HCEC 1CT (cell line): ENCODE measurements around the gene ANKRD9.
"Not testable (repeated sequence)": the region's sequence is repeated elsewhere in the genome, so short reads cannot be mapped to it uniquely, and the experiment has no call there.

Experiments used
- DNase-seq: peaks from one replicate; pipeline ENCODE4 v3.0.0-alpha.2; 2017

The ANKRD9 gene

DNA sequence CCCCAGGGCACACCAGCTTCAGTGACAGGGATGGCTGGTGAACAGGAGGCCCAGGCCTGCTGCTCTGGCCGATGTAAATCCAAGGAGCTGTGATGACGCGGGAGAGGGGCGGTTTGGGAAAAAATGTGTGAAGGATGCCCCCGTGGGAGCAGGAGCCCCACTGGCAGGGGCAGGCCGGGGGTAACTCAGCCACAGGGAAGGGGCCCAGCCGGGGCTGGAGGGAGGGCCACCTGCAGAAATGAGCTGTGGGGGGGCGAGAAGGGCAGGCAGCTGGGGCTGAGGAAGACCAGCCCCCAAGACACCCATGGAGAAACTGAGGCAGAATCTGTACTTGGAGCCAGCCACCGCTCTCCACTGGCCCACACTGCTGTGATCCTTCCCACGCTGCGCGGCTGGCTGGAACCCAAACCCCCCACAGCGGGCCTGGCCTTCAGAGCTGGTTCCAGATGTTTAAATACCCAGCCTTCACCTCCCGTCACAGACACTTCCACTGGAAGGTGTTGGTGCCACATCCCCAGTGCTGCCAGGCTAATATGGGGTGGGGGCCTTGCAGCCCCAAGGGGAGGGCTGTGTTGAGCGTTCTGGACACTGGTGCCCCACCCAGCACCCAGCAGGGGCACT, 28.5 kb upstream of the ANKRD9 start:
- no peak for DNase-seq

DNA sequence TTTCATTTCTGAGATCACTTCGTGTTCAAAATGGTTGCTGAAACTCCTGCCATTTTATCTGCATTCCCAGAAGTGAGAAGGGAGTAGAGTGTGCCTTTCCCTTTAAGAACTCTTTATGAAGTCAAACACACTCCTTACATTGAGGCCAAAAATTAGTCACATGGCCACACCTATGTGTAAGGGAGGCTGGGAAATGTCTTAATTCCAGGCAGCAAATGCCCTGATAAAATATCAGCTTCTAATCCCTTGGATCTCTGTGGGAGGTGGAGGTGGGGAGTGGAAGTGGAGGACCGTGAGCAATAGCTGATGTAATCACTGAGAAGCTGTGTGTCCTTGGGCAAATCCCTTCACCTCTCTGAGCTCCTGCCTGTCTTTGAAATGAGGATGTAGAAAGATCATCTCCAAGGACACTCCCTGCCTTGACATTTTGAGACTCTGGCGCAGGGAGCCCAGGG, 22.7 kb upstream of the ANKRD9 start:
- DNase-seq, result peak; percentile 15

DNA sequence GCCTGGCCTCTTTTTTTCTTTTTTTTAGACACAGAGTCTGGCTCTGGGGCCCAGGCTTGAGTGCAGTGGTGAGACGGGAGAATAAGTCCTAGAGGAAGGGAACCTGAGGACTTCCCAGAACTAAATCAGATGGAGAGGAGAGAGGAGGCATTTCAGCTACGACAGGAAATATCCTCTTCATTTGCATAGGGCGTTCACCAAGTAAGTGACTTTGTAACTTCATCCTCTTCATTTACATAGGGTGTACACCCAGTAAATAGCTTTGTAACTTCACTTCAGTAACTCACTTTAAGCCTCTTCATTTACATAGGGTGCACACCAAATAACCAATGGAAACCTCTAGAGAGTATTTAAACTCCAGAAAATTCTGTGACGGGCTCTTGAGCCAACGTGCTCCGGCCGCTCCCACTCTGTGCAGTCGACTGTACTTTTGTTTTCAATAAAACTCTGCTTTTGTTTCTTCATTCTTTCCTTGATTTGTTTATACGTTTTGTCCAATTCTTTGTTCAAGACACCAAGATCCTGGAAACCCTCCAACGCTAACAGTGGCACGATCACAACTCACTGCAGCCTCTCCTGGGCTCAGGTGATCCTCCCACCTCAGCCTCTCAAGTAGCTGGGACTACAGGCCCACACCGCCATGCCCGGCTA, 21.4 kb upstream of the ANKRD9 start:
- no peak for DNase-seq

DNA sequence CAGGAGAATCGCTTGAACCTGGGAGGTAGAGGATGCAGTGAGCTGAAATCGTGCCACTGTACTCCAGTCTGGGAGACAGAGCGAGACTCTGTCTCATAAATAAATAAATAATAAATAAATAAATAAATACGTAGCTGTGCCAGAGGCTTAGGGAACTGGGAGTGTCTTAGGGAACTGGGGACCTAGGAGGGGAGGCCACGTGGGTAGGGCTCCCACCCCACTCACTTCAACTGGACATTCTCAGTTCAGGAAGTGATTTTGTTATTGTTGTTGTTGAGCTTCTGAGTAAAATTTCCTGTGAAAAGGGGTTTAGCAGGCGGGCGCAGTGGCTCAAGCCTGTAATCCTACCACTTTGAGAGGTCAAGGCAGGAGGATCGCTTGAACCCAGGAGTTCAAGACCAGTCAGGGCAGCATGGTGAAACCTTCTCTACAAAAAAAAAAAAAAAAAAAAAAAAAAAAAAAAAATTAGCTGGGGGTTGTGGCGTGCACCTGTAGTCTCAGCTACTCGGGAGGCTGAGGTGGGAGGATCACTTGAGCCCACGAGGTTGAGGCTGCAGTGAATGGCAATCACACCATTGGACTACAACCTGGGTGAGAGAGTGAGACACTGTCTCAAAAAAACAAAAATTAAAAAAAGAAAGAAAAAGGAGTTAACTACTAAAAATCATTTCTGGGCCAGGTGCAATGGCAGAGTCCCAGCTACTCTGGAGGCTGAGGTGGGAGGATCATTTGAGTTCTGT, 19.0 kb upstream of the ANKRD9 start:
- DNase-seq, result no peak

DNA sequence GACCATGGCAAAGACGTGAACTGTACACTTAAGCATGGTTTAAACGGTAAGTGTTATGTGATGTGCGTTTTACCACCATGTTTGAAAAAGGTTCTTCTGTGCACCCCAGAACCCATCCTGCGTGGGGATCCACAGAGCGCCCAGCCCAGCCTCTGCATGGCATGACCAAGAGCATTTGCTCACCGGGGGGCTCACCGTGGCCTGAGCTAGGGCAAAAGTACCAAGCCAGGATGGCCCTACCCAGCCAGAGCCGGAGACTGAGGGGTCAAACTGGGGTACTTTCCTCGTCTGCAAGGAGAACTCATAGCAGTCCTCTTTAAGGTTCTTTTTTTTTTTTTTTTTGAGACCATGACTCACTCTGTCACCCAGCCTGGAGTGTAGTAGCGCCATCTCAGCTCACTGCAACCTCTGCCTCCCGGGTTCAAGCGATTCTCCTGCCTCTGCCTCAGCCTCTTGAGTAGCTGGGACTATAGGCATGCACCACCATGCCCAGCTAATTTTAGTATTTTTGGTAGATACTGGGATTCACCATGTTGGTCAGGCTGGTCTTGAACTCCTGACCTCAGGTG, 16.4 kb upstream of the ANKRD9 start:
- DNase-seq, result no peak

DNA sequence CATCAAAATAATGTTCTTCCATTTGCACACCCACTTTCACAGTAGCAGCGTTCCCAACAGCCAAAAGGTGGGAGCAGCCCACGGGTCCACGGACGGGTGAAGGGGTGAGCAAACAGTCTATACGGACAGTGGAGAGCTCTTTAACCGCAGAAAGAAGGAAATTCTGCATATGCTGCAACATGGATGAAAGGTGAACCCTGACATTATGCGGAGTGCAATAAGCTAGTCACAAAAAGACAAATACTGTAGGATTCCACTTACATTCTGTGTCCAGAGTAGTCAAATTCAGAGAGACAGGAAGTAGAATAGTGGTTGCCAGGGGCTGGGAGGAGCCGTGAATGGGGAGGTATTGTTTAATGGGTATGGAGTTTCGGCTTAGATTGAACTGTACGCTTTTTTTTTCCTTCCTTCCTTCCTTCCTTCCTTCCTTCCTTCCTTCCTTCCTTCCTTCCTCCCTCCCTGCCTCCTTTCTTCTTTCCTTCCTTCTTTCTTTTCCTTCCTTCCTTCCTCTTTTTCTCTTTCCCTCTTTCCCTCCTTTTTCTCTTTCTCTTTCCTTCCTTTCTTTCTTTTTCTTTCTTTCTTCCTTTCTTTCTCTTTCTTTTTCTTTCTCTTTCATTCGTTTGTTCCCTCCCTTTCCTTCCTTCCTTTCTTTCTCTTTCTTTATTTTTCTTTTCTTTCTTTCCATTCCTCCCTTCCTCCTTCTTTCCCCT, 15.8 kb upstream of the ANKRD9 start:
- peak; percentile 69 for DNase-seq

DNA sequence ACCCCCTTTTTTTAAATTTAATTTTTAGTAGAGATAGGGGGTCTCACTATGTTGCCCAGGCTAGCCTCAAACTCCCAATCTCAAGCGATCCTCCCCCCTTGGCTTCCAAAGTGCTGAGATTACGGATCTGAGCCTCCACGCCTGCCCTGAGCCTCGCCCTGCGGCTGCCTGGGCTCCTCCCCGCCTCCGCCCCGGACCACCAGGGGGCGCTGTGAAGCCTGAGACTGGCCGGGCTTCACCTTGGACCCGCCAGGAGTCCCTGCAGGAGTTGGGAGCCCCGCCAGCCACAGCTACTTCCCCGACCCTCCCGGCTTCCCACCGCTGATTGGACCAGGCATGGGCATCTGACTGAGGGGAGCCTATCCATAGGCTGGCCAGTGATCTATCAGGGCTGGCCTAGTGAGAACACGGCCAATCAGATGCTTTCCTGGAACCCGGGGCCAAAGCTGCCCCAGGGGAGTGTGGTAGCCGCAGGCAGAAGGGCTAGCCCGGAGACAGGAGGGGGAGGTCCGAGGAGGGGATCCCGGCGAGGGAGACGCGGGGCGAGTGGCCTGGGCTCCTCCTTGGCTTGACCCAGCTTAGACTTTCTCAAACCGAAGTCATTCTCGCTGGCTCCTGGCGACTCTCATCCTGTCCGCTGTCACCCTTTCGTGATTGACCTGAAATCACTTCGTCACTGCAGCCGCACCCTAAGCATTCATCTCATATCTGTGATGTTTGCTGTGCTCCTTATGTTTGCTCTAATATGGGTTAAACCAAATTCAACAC, 15.1 kb upstream of the ANKRD9 start:
- peak; percentile 99 for DNase-seq

DNA sequence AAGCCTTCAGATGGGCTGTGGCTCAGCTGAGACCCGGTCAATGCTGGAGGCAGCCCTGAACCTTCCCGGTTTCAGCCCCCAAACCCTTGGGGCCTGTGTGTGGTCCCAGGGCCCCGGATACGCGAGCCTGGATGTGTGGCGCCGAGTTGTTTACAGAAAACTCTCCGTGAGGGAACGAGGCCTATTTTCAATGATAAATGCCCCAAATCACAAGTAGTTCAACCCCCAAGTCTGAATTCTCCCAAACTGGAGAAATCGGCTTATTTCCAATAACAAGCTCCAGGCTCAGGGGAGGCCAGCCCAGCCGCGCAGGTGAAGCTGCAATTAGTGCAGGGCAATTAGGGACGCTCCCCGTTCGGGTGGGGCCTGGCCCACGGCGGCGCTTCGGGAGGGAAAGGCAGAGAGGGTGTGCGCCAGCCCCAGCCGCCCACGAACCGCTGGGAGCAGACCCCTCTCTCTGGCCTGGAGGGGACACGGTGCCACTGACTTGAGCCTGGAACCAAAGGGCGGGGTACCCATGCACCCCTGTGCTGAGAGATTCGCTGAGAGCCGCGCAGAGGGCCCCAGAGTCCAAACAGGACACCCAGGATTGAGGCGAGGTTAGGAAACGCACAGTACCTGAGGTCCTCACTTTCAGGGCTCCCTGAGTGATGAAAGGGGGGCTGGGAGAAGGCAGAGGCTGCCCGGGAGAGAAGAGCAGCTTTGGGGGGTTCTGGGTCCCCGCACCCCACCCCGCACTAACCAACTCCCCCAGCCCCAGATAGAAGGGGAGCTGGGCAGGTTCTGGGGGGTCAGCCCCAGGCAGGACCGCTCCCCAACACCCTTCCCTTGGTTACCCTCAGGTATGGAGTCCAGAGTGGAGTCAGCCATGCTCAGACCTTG, 14.2 kb upstream of the ANKRD9 start:
- no peak for DNase-seq

DNA sequence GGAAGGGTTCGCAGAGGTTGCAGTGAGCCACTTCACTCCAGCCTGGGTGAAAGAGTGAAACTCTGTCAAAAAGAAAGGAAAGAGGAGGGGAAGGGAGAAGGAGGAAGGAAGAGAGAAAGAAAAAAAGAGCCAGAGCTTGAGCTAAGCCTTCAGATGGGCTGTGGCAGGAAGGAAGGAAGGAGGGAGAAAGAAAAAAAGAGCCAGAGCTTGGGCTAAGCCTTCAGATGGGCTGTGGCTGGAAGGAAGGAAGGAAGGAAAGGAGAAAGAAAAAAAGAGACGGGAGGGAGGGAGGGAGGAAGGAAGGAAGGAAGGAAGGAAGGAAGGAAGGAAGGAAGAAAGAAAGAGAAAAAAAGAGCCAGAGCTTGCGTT, 13.6 kb upstream of the ANKRD9 start:
- DNase-seq, result no peak

DNA sequence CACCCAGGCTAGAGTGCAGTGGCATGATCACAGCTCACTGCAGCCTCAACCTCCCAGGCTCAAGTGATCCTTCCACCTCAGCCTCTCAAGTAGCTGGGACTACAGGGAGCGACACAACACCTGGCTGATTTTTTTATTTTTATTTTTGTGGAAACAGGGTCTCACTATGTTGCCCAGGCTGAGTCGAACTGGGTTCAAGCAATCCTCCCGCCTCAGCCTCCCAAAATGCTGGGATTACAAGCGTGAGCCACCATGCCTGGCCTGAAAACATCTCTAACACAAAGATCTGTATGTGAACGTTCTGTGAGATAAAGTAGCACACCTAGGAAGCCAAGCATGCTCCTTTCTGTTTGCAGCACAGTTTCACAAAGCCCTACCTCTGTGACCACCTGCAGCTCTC, 10.1 kb upstream of the ANKRD9 start:
- not testable (repeated sequence) for DNase-seq

DNA sequence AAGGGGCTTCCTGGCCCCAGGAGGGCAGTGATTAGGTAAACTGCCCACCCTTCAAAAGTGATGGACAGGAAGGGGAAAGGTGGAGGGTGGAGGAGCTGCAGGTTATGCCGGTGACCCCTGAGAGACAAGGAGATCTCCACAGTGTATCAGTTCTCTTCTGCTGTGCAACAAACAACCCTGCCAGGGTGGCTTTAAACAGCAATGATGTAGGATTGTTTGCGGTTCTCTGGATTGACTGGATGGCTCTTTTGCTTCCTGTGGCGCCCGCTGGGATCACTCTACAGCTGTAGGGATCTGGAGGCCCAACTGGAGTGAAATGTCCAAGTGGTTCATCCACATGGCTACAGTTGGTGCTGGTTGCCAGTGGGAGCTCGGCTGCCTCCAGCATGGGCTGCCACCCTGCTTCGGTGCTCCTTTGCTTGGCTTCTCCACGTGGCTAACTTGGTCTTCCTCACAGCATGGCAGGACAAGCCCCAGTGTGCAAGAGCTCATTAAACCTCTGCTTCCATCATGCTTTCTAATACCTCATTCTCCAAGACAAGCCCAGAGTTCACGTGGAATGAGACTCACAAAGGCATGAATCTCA, 8.6 kb upstream of the ANKRD9 start:
- DNase-seq, result no peak

DNA sequence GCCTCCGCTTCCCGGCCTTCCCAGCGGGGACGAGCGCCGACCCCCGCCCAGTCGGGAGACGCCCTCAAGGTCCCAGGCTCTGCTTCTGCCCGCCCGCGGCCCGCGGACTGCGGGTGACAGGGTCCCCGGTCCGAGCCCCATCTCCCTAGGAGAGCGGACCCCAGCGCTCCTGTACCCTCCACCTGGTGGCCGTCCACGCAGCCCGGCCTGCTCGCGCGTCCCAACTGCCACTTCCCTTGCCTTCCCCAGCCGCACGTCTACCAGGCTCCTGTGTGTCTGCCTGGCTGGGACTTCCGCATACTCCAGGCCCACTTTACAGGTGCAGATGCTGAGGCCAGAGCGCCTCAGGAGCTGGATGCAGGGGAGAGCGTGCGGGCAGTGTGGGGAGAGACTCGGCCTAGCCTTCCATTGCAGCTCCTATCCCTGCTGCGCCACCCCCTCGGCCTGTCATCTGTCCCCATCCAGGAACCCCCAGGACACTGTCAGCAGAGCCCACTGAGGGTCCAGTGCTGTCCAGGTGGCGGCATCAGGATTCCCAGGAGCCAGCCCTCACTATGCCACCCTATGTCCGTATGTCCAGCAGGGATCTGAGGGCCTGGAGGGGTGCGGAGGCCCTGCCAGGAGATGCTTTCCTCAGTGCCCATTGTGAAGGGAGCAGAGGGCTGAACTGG, 8.0 kb upstream of the ANKRD9 start:
- DNase-seq, result no peak

DNA sequence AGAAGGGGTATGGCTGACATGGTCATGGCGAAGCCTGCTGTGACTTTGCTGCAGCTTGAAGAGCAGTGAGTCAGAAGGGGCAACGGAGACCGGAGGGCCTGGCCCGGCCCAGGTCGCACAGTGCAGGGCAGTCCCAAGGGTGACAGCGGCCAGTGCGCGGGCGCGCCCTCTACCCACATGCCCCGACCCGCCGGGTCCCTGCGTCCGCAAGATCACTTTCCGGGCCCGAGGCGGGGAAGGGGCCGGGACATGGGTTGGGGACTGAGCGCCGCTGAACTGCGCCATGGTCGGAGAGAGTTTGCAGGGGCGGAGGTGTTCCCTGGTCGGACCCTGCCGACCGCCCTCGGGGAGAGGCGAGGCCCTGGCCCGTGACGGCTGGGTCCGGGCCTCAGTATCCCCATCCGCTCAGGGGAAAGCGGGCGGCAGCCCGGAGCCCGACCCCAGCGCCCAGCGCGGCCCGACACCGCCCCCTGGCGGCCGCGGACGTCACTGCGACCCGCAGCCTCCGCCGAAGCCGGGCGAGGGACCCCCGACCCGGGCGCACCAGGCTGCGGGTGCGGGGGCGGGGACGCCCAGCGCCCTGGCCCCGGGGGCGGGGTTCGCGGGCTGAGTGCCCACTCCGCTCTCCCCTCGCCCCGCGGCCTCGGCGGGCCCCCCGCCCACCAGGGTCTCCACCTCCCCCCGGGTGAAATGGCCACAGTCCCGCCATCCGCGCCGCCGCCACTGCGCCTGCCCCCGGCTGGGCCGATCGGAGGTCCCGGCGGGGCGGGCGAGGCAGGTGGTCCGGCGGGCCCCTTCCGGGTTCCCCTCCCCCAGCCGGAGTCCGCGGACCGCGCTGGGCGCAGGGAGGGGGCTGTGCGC, 7.2 kb upstream of the ANKRD9 start:
- peak; percentile 7 for DNase-seq

DNA sequence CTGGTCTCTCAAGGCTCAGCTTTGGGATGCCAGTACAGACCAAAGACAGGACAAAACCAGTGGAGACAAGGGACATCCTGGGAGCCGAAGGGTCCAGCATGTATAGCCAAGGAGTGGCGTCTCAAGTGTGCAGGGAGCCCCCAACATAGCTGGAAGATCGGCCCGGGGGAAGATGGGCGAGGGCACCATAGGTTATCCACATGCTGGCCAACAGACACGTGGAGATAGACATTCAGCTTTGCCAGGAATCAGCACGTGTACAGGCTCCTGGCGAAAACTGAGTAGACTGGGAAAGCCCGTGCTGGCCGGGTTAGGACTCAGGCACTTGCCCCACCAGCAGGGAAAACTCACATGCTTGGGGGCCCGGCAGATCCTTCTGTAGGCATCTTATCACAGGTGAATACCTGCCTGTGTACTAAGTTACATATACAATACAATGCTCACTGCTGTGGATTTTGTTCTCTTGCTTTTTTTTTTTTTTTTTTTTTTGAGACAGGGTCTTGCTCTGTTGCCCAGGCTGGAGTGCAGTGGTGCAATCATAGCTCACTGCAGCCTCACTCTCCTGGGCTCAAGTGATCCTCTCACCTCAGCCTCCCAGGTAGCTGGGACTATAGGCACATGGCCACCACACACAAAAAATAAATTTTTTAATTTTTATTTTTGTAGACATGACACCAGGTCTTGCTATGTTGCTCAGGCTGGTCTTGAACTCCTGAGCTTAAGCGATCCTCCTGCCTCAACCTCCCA, 5.6 kb upstream of the ANKRD9 start:
- DNase-seq, result no peak

DNA sequence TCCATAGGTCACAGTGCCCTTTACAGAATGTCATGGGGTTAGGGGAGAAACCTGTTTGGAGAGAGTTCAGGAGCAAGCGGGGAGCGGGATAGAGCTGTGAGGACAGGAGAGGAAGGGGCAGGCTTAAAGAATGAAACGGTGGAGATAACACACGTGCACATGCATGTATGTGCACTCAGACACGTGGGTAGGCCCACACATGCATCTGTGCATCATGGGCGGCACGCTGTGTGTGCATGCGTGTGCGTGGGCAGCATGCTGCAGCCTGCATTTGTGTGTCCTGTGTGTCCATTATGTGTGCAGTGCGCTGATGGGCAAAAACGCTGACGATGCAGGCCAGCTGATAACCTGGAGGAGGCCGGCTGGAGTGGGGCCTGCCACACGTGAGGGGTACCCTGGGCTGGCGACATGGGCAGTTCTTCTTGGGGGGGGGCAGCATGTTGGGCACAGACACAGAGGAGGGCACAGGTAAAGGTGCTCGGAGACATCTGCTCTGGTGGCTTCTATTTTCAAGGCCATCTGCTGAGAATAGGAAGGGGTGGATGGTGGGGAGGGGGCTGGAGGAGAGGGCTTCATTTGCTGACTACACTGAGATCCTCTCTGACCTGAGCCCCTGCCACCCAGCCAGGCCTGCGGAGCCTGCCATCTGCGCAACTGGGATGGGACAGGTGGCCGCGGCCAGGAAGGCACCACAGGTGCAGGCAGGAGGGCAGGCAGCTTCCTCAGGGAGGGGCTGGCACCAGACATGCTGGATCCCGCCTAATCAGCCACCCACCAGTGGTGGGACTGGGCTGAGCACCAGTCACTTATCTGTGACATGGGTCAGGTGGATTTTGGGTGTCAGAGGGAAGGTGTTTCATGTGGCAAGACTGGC, 4.6 kb upstream of the ANKRD9 start:
- no peak for DNase-seq

DNA sequence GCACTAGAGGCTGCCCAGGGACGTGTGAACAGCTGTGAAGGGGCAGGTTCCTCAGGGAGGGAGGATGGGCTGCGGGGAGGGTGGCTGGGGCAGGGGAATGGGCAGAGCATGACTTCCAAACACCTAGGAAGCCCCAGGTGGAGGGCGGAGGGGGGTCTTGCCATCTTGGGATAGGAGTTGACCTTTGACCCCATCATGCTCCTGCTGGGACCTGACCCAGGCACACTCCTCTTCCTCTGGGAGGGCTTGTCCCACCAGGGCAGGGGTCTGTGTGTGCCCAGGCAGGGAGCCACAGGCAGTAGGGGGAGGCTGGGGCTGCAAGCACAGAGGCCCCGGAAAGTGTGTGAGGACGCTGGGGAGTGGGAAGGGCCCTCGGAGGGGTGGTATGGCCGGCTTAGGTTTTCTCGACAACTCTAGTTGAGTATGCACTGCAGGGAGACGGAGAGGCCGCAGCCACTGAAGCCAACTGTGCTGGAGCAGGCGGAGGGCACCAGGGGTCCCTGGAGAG, 3.3 kb upstream of the ANKRD9 start:
- DNase-seq, result no peak

DNA sequence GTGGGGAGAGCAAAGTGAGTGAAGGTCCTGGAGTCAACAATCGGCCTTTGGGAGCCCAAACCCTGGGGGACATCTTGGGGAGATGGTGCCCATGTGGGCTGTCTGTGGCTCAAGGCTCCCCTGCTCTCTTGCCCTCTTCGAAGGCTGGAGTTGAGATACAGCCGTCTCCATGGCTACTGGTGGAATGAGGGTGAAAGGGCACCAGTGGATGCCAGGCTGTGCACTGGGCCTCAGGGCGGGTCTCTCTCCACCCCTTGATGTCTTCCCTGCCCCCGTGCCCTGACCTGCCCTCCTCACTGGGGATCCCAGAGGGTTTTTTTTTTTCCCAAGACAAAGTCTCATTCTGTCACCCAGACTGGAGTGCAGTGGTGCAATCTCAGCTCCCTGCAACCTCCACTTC, 2.0 kb upstream of the ANKRD9 start:
- no peak for DNase-seq
